ENCODE results near the gene VPS13C. TPM values are rescaled to one million over a fixed set of nuclear protein-coding genes. Genes with fewer than 3 reads are reported as not detected.

VPS13C gene
- total RNA-seq, 1 donor = 117 TPM

- Histone ChIP-seq H3K27me3 (ENCODE audit: insufficient read depth, low read length) (no peaks in the 10 kb centered on the region), H3K36me3 (ENCODE audit: insufficient read depth, low read length) (no peaks in the 10 kb centered on the region), H3K4me3 (ENCODE audit: insufficient read depth, low read length) (no peak overlapping the region), H3K4me2 (ENCODE audit: insufficient read depth, low read length) (no peak overlapping the region), H4K20me1 (ENCODE audit: insufficient read depth, low read length) (peaks cover 9% of the 10 kb centered on the region), H3K9me3 (ENCODE audit: low read depth, low read length) (no peaks in the 10 kb centered on the region), H3K4me1 (ENCODE audit: insufficient read depth, low read length) (no peaks in the 10 kb centered on the region), H2AFZ (ENCODE audit: low read length) (no peak overlapping the region), H3K27ac (ENCODE audit: low read depth, low read length) (no peak overlapping the region), H3K79me2 (ENCODE audit: insufficient read depth, low read length) (peaks cover 53% of the 10 kb centered on the region)
- no peak for TF ChIP-seq CTCF (IDR thresholded peaks at IDR 0.05; ENCODE audit: extremely low read depth, low read depth, low read length)
- DNase-seq (ENCODE audit: insufficient read length, low spot score, missing footprints) = no peak
Observed at GRCh38 chr15:62047282-62047827, 12.9 kb downstream of the VPS13C start.

- Histone ChIP-seq H3K36me3 (ENCODE audit: insufficient read depth, low read length) (no peaks in the 10 kb centered on the region), H3K9me3 (ENCODE audit: low read depth, low read length) (no peaks in the 10 kb centered on the region), H4K20me1 (ENCODE audit: insufficient read depth, low read length) (peaks cover 9% of the 10 kb centered on the region), H2AFZ (ENCODE audit: low read length) (no peak overlapping the region), H3K79me2 (ENCODE audit: insufficient read depth, low read length) (peaks cover 42% of the 10 kb centered on the region), H3K4me1 (ENCODE audit: insufficient read depth, low read length) (no peaks in the 10 kb centered on the region), H3K4me2 (ENCODE audit: insufficient read depth, low read length) (no peak overlapping the region), H3K4me3 (ENCODE audit: insufficient read depth, low read length) (no peak overlapping the region), H3K27me3 (ENCODE audit: insufficient read depth, low read length) (no peaks in the 10 kb centered on the region), H3K27ac (ENCODE audit: low read depth, low read length) (no peak overlapping the region)
- no peak for DNase-seq (ENCODE audit: insufficient read length, low spot score, missing footprints)
- no peak for TF ChIP-seq CTCF (IDR thresholded peaks at IDR 0.05; ENCODE audit: extremely low read depth, low read depth, low read length)
Observed at GRCh38 chr15:62046078-62046743, 14.0 kb downstream of the VPS13C start.

DNA sequence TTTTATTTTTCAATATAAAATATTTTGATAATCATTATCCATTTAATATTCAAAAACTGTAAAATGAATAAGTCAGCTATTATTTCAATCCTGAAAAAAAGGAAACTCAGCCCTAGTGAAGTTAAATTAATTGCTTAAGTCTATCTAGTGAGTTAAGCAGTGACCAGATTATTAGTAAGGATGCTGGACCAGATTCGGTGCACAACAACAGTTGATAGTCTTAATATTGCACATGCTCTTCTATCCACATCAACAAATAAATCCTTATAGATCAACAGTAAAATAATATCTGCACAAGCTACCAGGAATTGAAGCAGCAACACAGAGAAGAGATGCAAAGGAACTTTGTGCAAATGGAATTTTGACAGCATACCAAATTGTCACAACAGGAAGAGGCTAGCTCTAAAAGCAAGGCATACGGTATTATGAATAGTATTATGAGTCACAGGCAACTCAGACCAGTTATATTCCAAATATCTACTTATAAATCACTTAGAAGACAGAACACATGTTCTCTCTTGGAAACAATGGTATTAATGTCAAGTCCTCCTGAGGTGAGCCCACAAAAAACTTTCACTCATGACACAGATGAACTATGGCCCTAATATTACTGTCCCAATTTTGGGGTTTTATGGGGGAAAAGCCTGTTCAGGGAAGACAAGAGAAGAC, 24.9 kb downstream of the VPS13C start:
- Histone ChIP-seq H2AFZ (ENCODE audit: low read length) (no peak overlapping the region), H3K27ac (ENCODE audit: low read depth, low read length) (peak overlapping the region; percentile 35), H3K9me3 (ENCODE audit: low read depth, low read length) (no peaks in the 10 kb centered on the region), H4K20me1 (ENCODE audit: insufficient read depth, low read length) (no peaks in the 10 kb centered on the region), H3K4me1 (ENCODE audit: insufficient read depth, low read length) (peaks cover 9% of the 10 kb centered on the region), H3K79me2 (ENCODE audit: insufficient read depth, low read length) (no peaks in the 10 kb centered on the region), H3K4me3 (ENCODE audit: insufficient read depth, low read length) (no peak overlapping the region), H3K27me3 (ENCODE audit: insufficient read depth, low read length) (no peaks in the 10 kb centered on the region), H3K36me3 (ENCODE audit: insufficient read depth, low read length) (no peaks in the 10 kb centered on the region), H3K4me2 (ENCODE audit: insufficient read depth, low read length) (peak overlapping the region; percentile 37)
- DNase-seq (ENCODE audit: insufficient read length, low spot score, missing footprints) = no peak
- no peak for TF ChIP-seq CTCF (IDR thresholded peaks at IDR 0.05; ENCODE audit: extremely low read depth, low read depth, low read length)

DNA sequence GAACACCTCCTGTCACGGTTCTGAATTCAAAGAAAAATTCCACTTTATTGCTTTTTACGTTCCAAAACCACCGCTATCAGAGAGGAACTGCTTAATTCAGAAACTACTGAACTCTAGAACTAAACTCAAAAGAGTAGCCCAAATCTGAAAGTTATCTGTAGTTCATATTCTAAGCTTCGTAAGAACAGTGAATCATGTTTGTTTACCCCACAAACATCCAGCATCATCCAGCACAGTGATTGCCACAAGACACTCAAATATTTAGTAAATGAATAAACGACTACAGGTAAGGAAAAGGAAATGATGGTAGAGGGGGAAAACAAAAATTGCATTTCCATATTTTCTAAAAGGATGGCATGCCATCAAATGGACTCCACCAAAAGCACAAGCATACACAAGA, 32.3 kb downstream of the VPS13C start:
- Histone ChIP-seq H2AFZ (ENCODE audit: low read length) (no peak overlapping the region), H3K36me3 (ENCODE audit: insufficient read depth, low read length) (no peaks in the 10 kb centered on the region), H3K4me2 (ENCODE audit: insufficient read depth, low read length) (no peak overlapping the region), H3K4me3 (ENCODE audit: insufficient read depth, low read length) (no peak overlapping the region), H4K20me1 (ENCODE audit: insufficient read depth, low read length) (no peaks in the 10 kb centered on the region), H3K79me2 (ENCODE audit: insufficient read depth, low read length) (no peaks in the 10 kb centered on the region), H3K4me1 (ENCODE audit: insufficient read depth, low read length) (no peaks in the 10 kb centered on the region), H3K9me3 (ENCODE audit: low read depth, low read length) (no peaks in the 10 kb centered on the region), H3K27me3 (ENCODE audit: insufficient read depth, low read length) (no peaks in the 10 kb centered on the region), H3K27ac (ENCODE audit: low read depth, low read length) (no peak overlapping the region)
- DNase-seq (ENCODE audit: insufficient read length, low spot score, missing footprints) = no peak
- no peak for TF ChIP-seq CTCF (IDR thresholded peaks at IDR 0.05; ENCODE audit: extremely low read depth, low read depth, low read length)
